Measurements from ENCODE around the gene SLC7A11. TPM values are rescaled to one million over a fixed set of nuclear protein-coding genes. Genes with fewer than 3 reads are reported as not detected.

SLC7A11 gene
- under 1 TPM in 3 of 4 donors, not detected in 1; 0.14 to 0.52 (median 0.26) TPM for total RNA-seq
- under 1 TPM; 0.04 to 0.12 (median 0.08) TPM for polyA plus RNA-seq
- long read RNA-seq, donor 1: 0 reads
- long read RNA-seq, donor 2: 0 reads

GRCh38 chr4:138242076-138242833 lies at the start of gene SLC7A11:
SLC7A11 (minus strand) TSS chr4:138242349; CDS start chr4:138242069, 280 bp downstream.
- Histone ChIP-seq H3K27ac (no peak within 1 kb of the TSS), H3K36me3 (ENCODE audit: insufficient read depth in 1 of 2, low read depth in 1 of 2) (no peaks in the 10 kb centered on the region), H3K4me3 (peak within 1 kb of the TSS; percentile 49), H3K4me1 (peaks cover 8% of the 10 kb centered on the region), H3K27me3 (ENCODE audit: insufficient read depth in 3 of 3, low read length in 2 of 3) (peaks cover 0 to 2% (median 0%) of the 10 kb centered on the region in 3 donors), H3K9me3 (no peaks in the 10 kb centered on the region)
- intact Hi-C loops (cut with DNase I): no loop called here
- DNase-seq: no peak
- peak; percentile 64 to 73 (median 71) for ATAC-seq
- WGBS, 3 donors: 17 to 23% (median 18%) methylated on average over 12 of the region's 12 CpGs
- no peak for TF ChIP-seq CTCF (IDR thresholded peaks at IDR 0.05)

GRCh38 chr4:138291431-138291830 lies 49.3 kb upstream of the SLC7A11 start:
- H3K36me3 ChIP-seq (ENCODE audit: insufficient read depth in 1 of 2, low read depth in 1 of 2): no peaks in the 10 kb centered on the region
- H3K27ac ChIP-seq: no peak overlapping the region
- H3K4me1 ChIP-seq: no peaks in the 10 kb centered on the region
- no peak for DNase-seq
- 38 to 63% (median 56%) methylated on average over 3 of the region's 3 CpGs for WGBS, 3 donors
- intact Hi-C loops (cut with DNase I): no loop called here
- no peak overlapping the region for H3K4me3 ChIP-seq
- H3K27me3 ChIP-seq (ENCODE audit: insufficient read depth in 3 of 3, low read length in 2 of 3): no peaks in the 10 kb centered on the region
- no peak for ATAC-seq
- no peak for TF ChIP-seq CTCF (IDR thresholded peaks at IDR 0.05)
- no peaks in the 10 kb centered on the region for H3K9me3 ChIP-seq

- 92 to 98% (median 97%) methylated on average over 2 of the region's 2 CpGs for WGBS, 3 donors
- intact Hi-C loops (cut with DNase I): no loop called here
- DNase-seq: no peak
Observed at GRCh38 chr4:138290805-138291204, 48.7 kb upstream of the SLC7A11 start.

GRCh38 chr4:138279286-138279685 lies 37.1 kb upstream of the SLC7A11 start:
- H3K4me3 ChIP-seq: no peak overlapping the region
- DNase-seq: no peak
- H3K27me3 ChIP-seq (ENCODE audit: insufficient read depth in 3 of 3, low read length in 2 of 3): no peaks in the 10 kb centered on the region
- no peaks in the 10 kb centered on the region for H3K4me1 ChIP-seq
- no peak for TF ChIP-seq CTCF (IDR thresholded peaks at IDR 0.05)
- no peaks in the 10 kb centered on the region for H3K9me3 ChIP-seq
- H3K27ac ChIP-seq: no peak overlapping the region
- intact Hi-C loops (cut with DNase I): no loop called here
- H3K36me3 ChIP-seq (ENCODE audit: insufficient read depth in 1 of 2, low read depth in 1 of 2): no peaks in the 10 kb centered on the region
- WGBS, 3 donors: 96 to 98% (median 97%) methylated on average over 3 of the region's 3 CpGs
- ATAC-seq: no peak

More at GRCh38 chr4:138290805-138291204, 48.7 kb upstream of the SLC7A11 start:
- H3K4me3 ChIP-seq: no peak overlapping the region
- H3K9me3 ChIP-seq: no peaks in the 10 kb centered on the region
- H3K27ac ChIP-seq: no peak overlapping the region
- H3K27me3 ChIP-seq (ENCODE audit: insufficient read depth in 3 of 3, low read length in 2 of 3): no peaks in the 10 kb centered on the region
- H3K4me1 ChIP-seq: no peaks in the 10 kb centered on the region
- no peaks in the 10 kb centered on the region for H3K36me3 ChIP-seq (ENCODE audit: insufficient read depth in 1 of 2, low read depth in 1 of 2)
- no peak for ATAC-seq
- no peak for TF ChIP-seq CTCF (IDR thresholded peaks at IDR 0.05)
